Caco-2 (cell line): ENCODE results near the gene UPK1B. TPM values are rescaled to one million over a fixed set of nuclear protein-coding genes. Genes with fewer than 3 reads are reported as not detected.
"Not testable (repeated sequence)": the region's sequence is repeated elsewhere in the genome, so short reads cannot be mapped to it uniquely, and the experiment has no call there.

Experiments
- BruUV-seq: library from RNA; stranded (reverse); fragments of 400-500 nt; replicated peaks from 2 replicates; lab custom pipeline; 2021; lab: Mats Ljungman, UMichigan
- CTCF ChIA-PET: fragments of 300-600 bp; sonication (Branson Sonifier 250); formaldehyde crosslinking; loops from one replicate; lab custom pipeline; 2022; ENCODE audit warnings: antibody characterized with exemption; lab: Charles Lee
- POLR2A ChIA-PET: fragments of 300-600 bp; sonication (Branson Sonifier 250); formaldehyde crosslinking; loops from one replicate; lab custom pipeline; 2022; ENCODE audit warnings: antibody characterized with exemption; lab: Charles Lee
- DNase-seq, 2 experiments: peaks; one replicate each; pipeline versions ENCODE4 v3.0.0 to v3.0.0-alpha.2; 2020 to 2022
- H3K27me3 ChIP-seq: replicated peaks from 2 replicates; pipeline ENCODE4 v1.6.0; 2011; ENCODE audit warnings: low read length; ENCODE audit not compliant: control insufficient read depth, insufficient read depth
- H3K36me3 ChIP-seq: 2 replicates; pipeline ENCODE4 v1.5.1; 2011; ENCODE audit warnings: low read length; ENCODE audit not compliant: control insufficient read depth, insufficient read depth
- H3K4me1 ChIP-seq: fragments of 250-450 bp; sonication (Bioruptor Pico); 2 replicates; pipeline ENCODE4 v1.5.1; 2020; ENCODE audit warnings: mild to moderate bottlenecking
- H3K4me3 ChIP-seq: 2 replicates; pipeline ENCODE4 v1.5.1; 2011; ENCODE audit warnings: low read depth, mild to moderate bottlenecking, control low read depth, low read length
- H3K9me3 ChIP-seq: fragments of 250-450 bp; sonication (Bioruptor Pico); 2 replicates; pipeline ENCODE4 v1.5.1; 2020; ENCODE audit warnings: mild to moderate bottlenecking, moderate library complexity
- H3K27ac Mint-ChIP-seq: one replicate; pipeline ENCODE4 v1.8.0; 2022; ENCODE audit warnings: mixed read lengths; ENCODE audit not compliant: unreplicated experiment
- H3K27me3 Mint-ChIP-seq: one replicate; pipeline ENCODE4 v1.8.0; 2022; ENCODE audit warnings: mixed read lengths; ENCODE audit not compliant: insufficient read depth, unreplicated experiment
- H3K36me3 Mint-ChIP-seq: one replicate; pipeline ENCODE4 v1.8.0; 2022; ENCODE audit warnings: mild to moderate bottlenecking, mixed read lengths; ENCODE audit not compliant: insufficient read depth, unreplicated experiment
- H3K4me1 Mint-ChIP-seq: one replicate; pipeline ENCODE4 v1.8.0; 2022; ENCODE audit warnings: low read depth, mixed read lengths; ENCODE audit not compliant: unreplicated experiment
- H3K4me3 Mint-ChIP-seq: one replicate; pipeline ENCODE4 v1.8.0; 2022; ENCODE audit warnings: mild to moderate bottlenecking, moderate library complexity, mixed read lengths; ENCODE audit not compliant: unreplicated experiment
- H3K9me3 Mint-ChIP-seq: one replicate; pipeline ENCODE4 v1.8.0; 2022; ENCODE audit warnings: mixed read lengths; ENCODE audit not compliant: unreplicated experiment
- intact Hi-C: fragments of 100-400 bp; cut with micrococcal nuclease; formaldehyde crosslinking; loops from one replicate; pipeline ENCODE4 v1.10.0; 2022; ENCODE audit not compliant: unreplicated experiment
- total RNA-seq: library from RNA; stranded (reverse); gene quantifications from 2 replicates; pipeline ENCODE4 v1.2.3, GENCODE V29; 2022
- TF ChIP-seq, protein P1 (sequence below), 2 experiments: fragments of 200-600 bp in 1 of 2; IDR thresholded peaks; 1 replicate in 1 of 2; 2 replicates in 1 of 2; pipeline versions ENCODE4 v1.5.1 to v1.8.0; 2011 to 2022; ENCODE audit warnings: antibody characterized with exemption in 1 of 2, control low read depth in 1 of 2, inconsistent platforms in 1 of 2, low read depth in 1 of 2, low read length in 1 of 2, mild to moderate bottlenecking in 1 of 2, moderate library complexity in 1 of 2; ENCODE audit not compliant: insufficient read depth in 1 of 2, severe bottlenecking in 1 of 2, unreplicated experiment in 1 of 2

UPK1B gene
- total RNA-seq, 1 experiment from 2014 or later: 0.50 TPM

DNA sequence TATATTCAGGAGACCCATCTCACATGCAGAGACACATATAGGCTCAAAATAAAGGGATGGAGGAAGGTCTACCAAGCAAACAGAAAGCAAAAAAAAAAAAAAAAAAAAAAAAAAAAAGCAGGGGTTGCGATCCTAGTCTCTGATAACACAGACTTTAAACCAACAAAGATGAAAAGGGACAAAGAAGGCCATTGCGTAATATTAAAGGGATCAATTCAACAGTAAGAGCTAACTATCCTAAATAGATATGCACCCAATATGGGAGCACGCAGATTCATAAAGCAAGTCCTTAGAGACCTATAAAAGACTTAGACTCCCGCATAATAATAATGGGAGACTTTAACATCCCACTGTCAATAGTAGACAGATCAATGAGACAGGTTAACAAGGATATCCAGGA is 41.1 kb upstream of the UPK1B start:
- H3K27ac Mint-ChIP-seq, POLR2A ChIA-PET, H3K27me3 ChIP-seq, H3K9me3 ChIP-seq, H3K4me1 ChIP-seq, DNase-seq, H3K4me3 ChIP-seq, H3K36me3 ChIP-seq, H3K27me3 Mint-ChIP-seq, BruUV-seq, H3K4me3 Mint-ChIP-seq, H3K4me1 Mint-ChIP-seq, H3K36me3 Mint-ChIP-seq, intact Hi-C loops: not testable (repeated sequence)
- CTCF ChIA-PET: interaction anchor here (0.7 kb wide), 1 partner anchor 250 kb away, joined by 10 read pairs; no protein-coding TSS in a partner anchor
- peaks cover 19% of the 10 kb centered on the region for H3K9me3 Mint-ChIP-seq

DNA sequence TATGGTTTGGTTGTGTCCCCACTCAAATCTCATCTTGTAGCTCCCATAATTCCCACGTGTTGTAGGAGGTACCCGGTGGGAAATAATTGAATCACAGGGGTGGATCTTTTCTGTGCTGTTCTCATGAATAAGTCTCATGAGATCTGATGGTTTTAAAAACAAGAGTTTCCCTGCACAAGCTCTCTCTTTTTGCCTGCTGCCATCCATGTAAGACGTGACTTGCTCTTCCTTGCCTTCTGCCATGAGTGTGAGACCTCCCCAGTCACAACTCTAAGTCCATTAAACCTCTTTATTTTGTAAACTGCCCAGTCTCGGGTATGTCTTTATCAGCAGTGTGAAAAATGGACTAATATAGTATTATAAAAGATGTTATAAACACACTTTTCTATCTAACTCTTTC is 34.0 kb upstream of the UPK1B start:
- H3K4me3 ChIP-seq, POLR2A ChIA-PET, DNase-seq, H3K27ac Mint-ChIP-seq, H3K9me3 ChIP-seq, H3K4me1 Mint-ChIP-seq, H3K36me3 Mint-ChIP-seq, intact Hi-C loops, H3K27me3 Mint-ChIP-seq, H3K27me3 ChIP-seq, H3K36me3 ChIP-seq, H3K4me3 Mint-ChIP-seq, CTCF ChIA-PET, H3K4me1 ChIP-seq, BruUV-seq: not testable (repeated sequence)
- H3K9me3 Mint-ChIP-seq: peaks cover 18% of the 10 kb centered on the region

DNA sequence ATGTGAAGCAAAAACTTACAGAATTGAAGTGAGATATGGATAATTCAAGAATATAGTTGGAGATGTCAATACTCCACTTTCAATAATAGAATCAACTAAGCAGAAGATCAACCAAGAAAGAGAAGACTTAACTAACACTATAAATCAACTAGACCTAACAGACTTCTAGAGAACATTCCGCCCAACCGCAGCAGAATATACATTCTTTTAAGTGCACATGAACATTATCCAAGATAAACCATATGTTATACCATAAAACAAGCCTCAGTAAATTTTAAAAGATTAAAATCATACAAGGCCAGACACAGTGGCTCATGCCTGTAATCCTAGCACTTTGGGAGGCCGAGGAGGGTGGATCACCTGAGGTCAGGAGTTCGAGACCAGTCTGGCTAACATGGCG is 32.9 kb upstream of the UPK1B start:
- intact Hi-C loops: no loop called here
- CTCF ChIA-PET: no interaction called here
- no peak for DNase-seq
- H3K27me3 ChIP-seq: no peaks in the 10 kb centered on the region
- POLR2A ChIA-PET: no interaction called here
- Mint-ChIP-seq H3K27me3 (no peaks in the 10 kb centered on the region), H3K4me3 (no peak overlapping the region), H3K4me1 (no peaks in the 10 kb centered on the region), H3K27ac (no peak overlapping the region), H3K9me3 (peaks cover 18% of the 10 kb centered on the region), H3K36me3 (no peaks in the 10 kb centered on the region)
- H3K9me3 ChIP-seq: peaks cover 4% of the 10 kb centered on the region; the same call in 1 of the 2 replicates
- H3K36me3 ChIP-seq: no peaks in the 10 kb centered on the region
- no TSS peak for BruUV-seq
- no peak overlapping the region for H3K4me3 ChIP-seq
- H3K4me1 ChIP-seq: peaks cover 4% of the 10 kb centered on the region; the same call in 1 of the 2 replicates
- TF ChIP-seq, protein P1, sequence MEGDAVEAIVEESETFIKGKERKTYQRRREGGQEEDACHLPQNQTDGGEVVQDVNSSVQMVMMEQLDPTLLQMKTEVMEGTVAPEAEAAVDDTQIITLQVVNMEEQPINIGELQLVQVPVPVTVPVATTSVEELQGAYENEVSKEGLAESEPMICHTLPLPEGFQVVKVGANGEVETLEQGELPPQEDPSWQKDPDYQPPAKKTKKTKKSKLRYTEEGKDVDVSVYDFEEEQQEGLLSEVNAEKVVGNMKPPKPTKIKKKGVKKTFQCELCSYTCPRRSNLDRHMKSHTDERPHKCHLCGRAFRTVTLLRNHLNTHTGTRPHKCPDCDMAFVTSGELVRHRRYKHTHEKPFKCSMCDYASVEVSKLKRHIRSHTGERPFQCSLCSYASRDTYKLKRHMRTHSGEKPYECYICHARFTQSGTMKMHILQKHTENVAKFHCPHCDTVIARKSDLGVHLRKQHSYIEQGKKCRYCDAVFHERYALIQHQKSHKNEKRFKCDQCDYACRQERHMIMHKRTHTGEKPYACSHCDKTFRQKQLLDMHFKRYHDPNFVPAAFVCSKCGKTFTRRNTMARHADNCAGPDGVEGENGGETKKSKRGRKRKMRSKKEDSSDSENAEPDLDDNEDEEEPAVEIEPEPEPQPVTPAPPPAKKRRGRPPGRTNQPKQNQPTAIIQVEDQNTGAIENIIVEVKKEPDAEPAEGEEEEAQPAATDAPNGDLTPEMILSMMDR (IDR thresholded peaks at IDR 0.05; ENCODE audit: insufficient read depth in 1 of 2, low read depth in 1 of 2, low read length in 1 of 2, severe bottlenecking in 1 of 2, unreplicated experiment in 1 of 2): no peak

DNA sequence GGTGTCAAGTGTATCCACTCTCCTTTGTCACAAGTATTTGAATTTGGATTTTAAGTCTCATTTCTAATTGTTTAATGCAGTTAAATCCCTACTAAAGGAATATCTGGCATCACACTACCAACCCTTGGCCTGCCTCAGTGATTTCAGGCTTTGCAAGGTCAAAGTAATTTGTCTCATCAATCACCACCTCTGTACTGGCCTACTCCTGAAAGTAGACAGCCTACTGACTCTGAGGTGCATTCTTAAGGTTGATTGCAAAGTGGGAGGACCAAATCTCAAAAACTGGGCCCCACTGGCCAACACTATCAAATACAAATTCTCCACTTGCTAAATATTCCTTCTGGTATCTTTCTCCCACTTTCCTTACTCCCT is 28.3 kb upstream of the UPK1B start:
- Mint-ChIP-seq H3K36me3 (no peaks in the 10 kb centered on the region), H3K27ac (no peak overlapping the region), H3K9me3 (no peaks in the 10 kb centered on the region), H3K4me1 (peaks cover 6% of the 10 kb centered on the region), H3K4me3 (no peak overlapping the region), H3K27me3 (no peaks in the 10 kb centered on the region)
- ChIA-PET CTCF (interaction anchor here (3.2 kb wide), 1 partner anchor 96 kb away, joined by 26 read pairs; the partner anchor contains the start of gene B4GALT4), POLR2A (no interaction called here)
- H3K4me3 ChIP-seq: no peak overlapping the region
- BruUV-seq: no TSS peak
- H3K27me3 ChIP-seq: no peaks in the 10 kb centered on the region
- no peak for DNase-seq
- H3K36me3 ChIP-seq: no peaks in the 10 kb centered on the region
- intact Hi-C loops: loop anchor here (1.0 kb wide), 5 partner anchors 40 to 207 kb away; no protein-coding TSS in a partner anchor
- TF ChIP-seq, protein P1 (IDR thresholded peaks at IDR 0.05; ENCODE audit: insufficient read depth in 1 of 2, low read depth in 1 of 2, low read length in 1 of 2, severe bottlenecking in 1 of 2, unreplicated experiment in 1 of 2): no peak
- H3K9me3 ChIP-seq: peaks cover 4% of the 10 kb centered on the region; the same call in 1 of the 2 replicates
- H3K4me1 ChIP-seq: peaks cover 10% of the 10 kb centered on the region; the same call in 1 of the 2 replicates
